Measurements from ENCODE around the gene CAB39.

The CAB39 gene

GRCh38 chr2:230737300-230737699 lies 24.7 kb downstream of the CAB39 start:
- 0 out of 2 replicates have a peak overlapping the region, but pooled peaks have one; percentile 11 for H3K27ac ChIP-seq
- no peak overlapping the region for H3K4me3 ChIP-seq (IDR thresholded peaks at IDR 0.05; ENCODE audit: insufficient read depth, low read depth, low read length)

GRCh38 chr2:230737791-230738226 lies 25.2 kb downstream of the CAB39 start:
- H4K20me1 ChIP-seq (ENCODE audit: insufficient read depth) = no peaks in the 10 kb centered on the region
- H3K36me3 ChIP-seq (ENCODE audit: insufficient read depth) = no peaks in the 10 kb centered on the region
- H3K4me3 ChIP-seq (IDR thresholded peaks at IDR 0.05; ENCODE audit: insufficient read depth, low read depth, low read length) = no peak overlapping the region
- peak overlapping the region; percentile 11; the same call in 1 of the 2 replicates for H3K4me2 ChIP-seq
- H3K27me3 ChIP-seq (ENCODE audit: insufficient read depth, low read depth) = no peaks in the 10 kb centered on the region
- TF ChIP-seq CTCF (conservative IDR thresholded peaks at IDR 0.05; ENCODE audit: low read depth, low read length) = no peak
- no peak overlapping the region for H3K9ac ChIP-seq
- peaks cover 65% of the 10 kb centered on the region for H3K79me2 ChIP-seq (ENCODE audit: insufficient read depth, low read depth)
- H3K27ac ChIP-seq = peak overlapping the region; percentile 11
- H2AFZ ChIP-seq (ENCODE audit: low read depth) = no peak overlapping the region
- peaks cover 38% of the 10 kb centered on the region for H3K4me1 ChIP-seq (ENCODE audit: low read depth, poor library complexity, severe bottlenecking)

More at GRCh38 chr2:230737300-230737699, 24.7 kb downstream of the CAB39 start:
- H3K79me2 ChIP-seq (ENCODE audit: insufficient read depth, low read depth) = peaks cover 68% of the 10 kb centered on the region
- no peaks in the 10 kb centered on the region for H3K36me3 ChIP-seq (ENCODE audit: insufficient read depth)
- TF ChIP-seq CTCF (conservative IDR thresholded peaks at IDR 0.05; ENCODE audit: low read depth, low read length) = no peak
- H3K4me1 ChIP-seq (ENCODE audit: low read depth, poor library complexity, severe bottlenecking) = peaks cover 38% of the 10 kb centered on the region
- no peaks in the 10 kb centered on the region for H4K20me1 ChIP-seq (ENCODE audit: insufficient read depth)
- H3K4me2 ChIP-seq = no peak overlapping the region
- no peaks in the 10 kb centered on the region for H3K27me3 ChIP-seq (ENCODE audit: insufficient read depth, low read depth)
- no peak overlapping the region for H3K9ac ChIP-seq
- no peak overlapping the region for H2AFZ ChIP-seq (ENCODE audit: low read depth)

- no peak overlapping the region for H3K9ac ChIP-seq
- no peak overlapping the region for H3K4me3 ChIP-seq (IDR thresholded peaks at IDR 0.05; ENCODE audit: insufficient read depth, low read depth, low read length)
- H3K4me2 ChIP-seq = peak overlapping the region; percentile 11
- H3K27ac ChIP-seq = peak overlapping the region; percentile 11
- peaks cover 38% of the 10 kb centered on the region for H3K4me1 ChIP-seq (ENCODE audit: low read depth, poor library complexity, severe bottlenecking)
- no peaks in the 10 kb centered on the region for H4K20me1 ChIP-seq (ENCODE audit: insufficient read depth)
- no peak overlapping the region for H2AFZ ChIP-seq (ENCODE audit: low read depth)
- H3K27me3 ChIP-seq (ENCODE audit: insufficient read depth, low read depth) = no peaks in the 10 kb centered on the region
- TF ChIP-seq CTCF (conservative IDR thresholded peaks at IDR 0.05; ENCODE audit: low read depth, low read length) = no peak
- H3K36me3 ChIP-seq (ENCODE audit: insufficient read depth) = no peaks in the 10 kb centered on the region
- peaks cover 65% of the 10 kb centered on the region for H3K79me2 ChIP-seq (ENCODE audit: insufficient read depth, low read depth)
These were observed 25.8 kb downstream of the CAB39 start for GRCh38 chr2:230738391-230738811.

GRCh38 chr2:230738924-230739323 lies 26.3 kb downstream of the CAB39 start:
- no peak overlapping the region for H3K4me3 ChIP-seq (IDR thresholded peaks at IDR 0.05; ENCODE audit: insufficient read depth, low read depth, low read length)
- H4K20me1 ChIP-seq (ENCODE audit: insufficient read depth) = no peaks in the 10 kb centered on the region
- peaks cover 38% of the 10 kb centered on the region for H3K4me1 ChIP-seq (ENCODE audit: low read depth, poor library complexity, severe bottlenecking)
- H3K36me3 ChIP-seq (ENCODE audit: insufficient read depth) = no peaks in the 10 kb centered on the region
- H3K9ac ChIP-seq = no peak overlapping the region
- peak overlapping the region; percentile 11 for H3K27ac ChIP-seq
- no peak for TF ChIP-seq CTCF (conservative IDR thresholded peaks at IDR 0.05; ENCODE audit: low read depth, low read length)
- H3K4me2 ChIP-seq = peak overlapping the region; percentile 11
- H2AFZ ChIP-seq (ENCODE audit: low read depth) = no peak overlapping the region
- peaks cover 63% of the 10 kb centered on the region for H3K79me2 ChIP-seq (ENCODE audit: insufficient read depth, low read depth)
- no peaks in the 10 kb centered on the region for H3K27me3 ChIP-seq (ENCODE audit: insufficient read depth, low read depth)
